ENCODE data around the gene NFKBIE. TPM values are rescaled to one million over a fixed set of nuclear protein-coding genes. Genes with fewer than 3 reads are reported as not detected.
A peak's percentile ranks its signal among the peaks of the same experiment; 100 is the strongest.

The NFKBIE gene
- polyA plus RNA-seq, 1 donor (not counting 4 experiments of a cell fraction or from before 2014, with no cell fraction given) = 7.3 TPM

GRCh38 chr6:44265722-44266233 is 427 bp upstream of the NFKBIE start:
- no peak for DNase-seq (ENCODE audit: low read depth, low spot score)
- dilution Hi-C loops (cut with MboI; ENCODE audit: extremely low pct_ligation_motif_present, low sequenced_read_pairs) = no loop called here
- no peak overlapping the region for H3K9ac ChIP-seq (ENCODE audit: control insufficient read depth, extremely low read depth, insufficient read depth, low read length)
- H3K79me2 ChIP-seq (ENCODE audit: control insufficient read depth, insufficient read depth, low read length) = peaks cover 26% of the 10 kb centered on the region
- no peaks in the 10 kb centered on the region for H3K9me1 ChIP-seq (ENCODE audit: control insufficient read depth, extremely low read depth, insufficient read depth, low read length)
- H3K27ac ChIP-seq (ENCODE audit: control insufficient read depth, insufficient read depth, low read length) = no peak overlapping the region
- peaks cover 16% of the 10 kb centered on the region for H3K27me3 ChIP-seq (ENCODE audit: control insufficient read depth, extremely low read depth, insufficient read depth, low read length)
- H3K4me3 ChIP-seq (ENCODE audit: control insufficient read depth in 2 of 3, extremely low read depth in 1 of 3, insufficient read depth in 2 of 3, low read depth in 1 of 3, low read length in 3 of 3) = peak overlapping the region in 1 of 3 experiments; percentile 63
- FAIRE-seq = no peak
- H3K4me2 ChIP-seq (ENCODE audit: control insufficient read depth, extremely low read depth, insufficient read depth, low read depth, low read length) = no peak overlapping the region
- H2AFZ ChIP-seq (ENCODE audit: control insufficient read depth, low read length) = no peak overlapping the region
- peaks cover 3% of the 10 kb centered on the region for H4K20me1 ChIP-seq (ENCODE audit: control insufficient read depth, extremely low read depth, insufficient read depth, low read length)
- peaks cover 33% of the 10 kb centered on the region for H3K4me1 ChIP-seq (ENCODE audit: control insufficient read depth, extremely low read depth, insufficient read depth, low read length)
- H3K36me3 ChIP-seq (ENCODE audit: control insufficient read depth in 2 of 2, extremely low read depth in 1 of 2, insufficient read depth in 2 of 2, low read length in 2 of 2) = peaks cover 5 to 6% of the 10 kb centered on the region in 2 experiments
- H3K9me3 ChIP-seq (ENCODE audit: control insufficient read depth, low read depth, low read length) = no peaks in the 10 kb centered on the region
- TF ChIP-seq EZH2 (IDR thresholded peaks at IDR 0.05; ENCODE audit: low read length) (no peak), CTCF (optimal IDR thresholded peaks at IDR 0.05 in 1 of 3, IDR thresholded peaks at IDR 0.05 in 1 of 3, conservative IDR thresholded peaks at IDR 0.05 in 1 of 3; ENCODE audit: extremely low read depth in 1 of 3, insufficient read depth in 2 of 3, low read length in 3 of 3) (no peak)

DNA sequence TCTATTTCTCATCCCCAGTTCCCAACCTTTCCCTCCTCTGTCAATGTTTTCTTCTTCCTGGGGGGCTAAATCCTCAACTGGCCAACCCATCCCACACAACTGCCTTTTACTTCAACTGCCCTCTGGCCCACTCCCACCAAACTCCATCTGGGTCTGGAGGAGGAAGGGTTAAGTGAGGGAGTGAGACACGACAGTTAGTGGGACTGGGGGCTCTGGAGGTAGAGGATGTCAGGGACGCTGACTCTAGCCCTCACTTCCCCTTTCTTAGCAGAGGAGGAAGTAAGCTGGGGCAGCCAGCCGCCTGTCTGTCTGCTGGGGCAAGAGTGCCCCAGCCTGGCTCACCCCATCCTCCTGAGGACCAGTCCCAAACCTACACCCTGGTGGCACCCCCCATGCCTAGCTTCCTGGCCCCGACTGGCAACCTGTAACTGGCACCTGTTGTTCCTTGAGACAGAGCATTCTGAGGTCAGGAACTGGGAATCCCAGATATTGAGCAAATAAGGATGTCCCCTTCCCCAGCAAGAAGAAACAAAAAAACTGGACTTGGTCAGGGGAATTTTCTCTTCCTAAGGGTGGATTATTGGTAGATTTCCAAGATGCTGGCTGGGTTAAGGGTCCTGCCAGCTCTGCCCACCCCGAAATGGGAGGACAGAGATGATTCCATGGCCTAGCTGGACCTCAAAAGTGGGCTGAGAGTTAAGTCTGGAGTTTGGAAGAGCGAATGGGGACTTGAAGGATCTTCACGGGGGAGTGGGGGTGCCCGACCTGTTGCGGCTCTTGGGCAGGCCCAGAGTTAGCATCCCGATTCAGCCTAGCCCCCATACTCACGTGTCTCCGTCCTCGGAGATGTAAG is 971 bp downstream of the NFKBIE start:
- Histone ChIP-seq H3K4me2 (ENCODE audit: control insufficient read depth, extremely low read depth, insufficient read depth, low read depth, low read length) (peak overlapping the region; percentile 89), H3K27me3 (ENCODE audit: control insufficient read depth, extremely low read depth, insufficient read depth, low read length) (peaks cover 8% of the 10 kb centered on the region), H3K27ac (ENCODE audit: control insufficient read depth, insufficient read depth, low read length) (peak overlapping the region; percentile 73), H2AFZ (ENCODE audit: control insufficient read depth, low read length) (peak overlapping the region; percentile 66), H3K9me1 (ENCODE audit: control insufficient read depth, extremely low read depth, insufficient read depth, low read length) (no peaks in the 10 kb centered on the region), H3K36me3 (ENCODE audit: control insufficient read depth in 2 of 2, extremely low read depth in 1 of 2, insufficient read depth in 2 of 2, low read length in 2 of 2) (peaks cover 11 to 14% of the 10 kb centered on the region in 2 experiments), H3K79me2 (ENCODE audit: control insufficient read depth, insufficient read depth, low read length) (peaks cover 26% of the 10 kb centered on the region), H3K4me3 (ENCODE audit: control insufficient read depth in 2 of 3, extremely low read depth in 1 of 3, insufficient read depth in 2 of 3, low read depth in 1 of 3, low read length in 3 of 3) (peak overlapping the region; percentile 63 to 80 (median 69)), H3K4me1 (ENCODE audit: control insufficient read depth, extremely low read depth, insufficient read depth, low read length) (peaks cover 27% of the 10 kb centered on the region), H3K9ac (ENCODE audit: control insufficient read depth, extremely low read depth, insufficient read depth, low read length) (peak overlapping the region; percentile 86), H4K20me1 (ENCODE audit: control insufficient read depth, extremely low read depth, insufficient read depth, low read length) (peaks cover 3% of the 10 kb centered on the region), H3K9me3 (ENCODE audit: control insufficient read depth, low read depth, low read length) (no peaks in the 10 kb centered on the region)
- DNase-seq (ENCODE audit: low read depth, low spot score) = no peak
- FAIRE-seq = no peak
- no peak for TF ChIP-seq CTCF (optimal IDR thresholded peaks at IDR 0.05 in 1 of 3, IDR thresholded peaks at IDR 0.05 in 1 of 3, conservative IDR thresholded peaks at IDR 0.05 in 1 of 3; ENCODE audit: extremely low read depth in 1 of 3, insufficient read depth in 2 of 3, low read length in 3 of 3)
- no peak for TF ChIP-seq EZH2 (IDR thresholded peaks at IDR 0.05; ENCODE audit: low read length)
- dilution Hi-C loops (cut with MboI; ENCODE audit: extremely low pct_ligation_motif_present, low sequenced_read_pairs) = no loop called here
